Effector memory CD4-positive, alpha-beta T cell (primary cell): ENCODE results near the gene MSL2.
"Not testable (repeated sequence)": the region's sequence is repeated elsewhere in the genome, so short reads cannot be mapped to it uniquely, and the experiment has no call there.

Source experiments
- DNase-seq, 3 donors: peaks; one replicate each; pipeline ENCODE4 v3.0.0-alpha.2; 2020
- H3K27ac ChIP-seq: 2 replicates; pipeline ENCODE4 v1.7.0; 2013; ENCODE audit warnings: mild to moderate bottlenecking, low read length, moderate library complexity; ENCODE audit not compliant: insufficient read depth, poor library complexity, severe bottlenecking
- H3K27me3 ChIP-seq: replicated peaks from 2 replicates; pipeline ENCODE4 v1.7.0; 2013; ENCODE audit warnings: mild to moderate bottlenecking, low read length; ENCODE audit not compliant: insufficient read depth, control insufficient read depth, poor library complexity, severe bottlenecking
- H3K36me3 ChIP-seq: 2 replicates; pipeline ENCODE4 v1.7.0; 2013; ENCODE audit warnings: mild to moderate bottlenecking, low read length, moderate library complexity; ENCODE audit not compliant: control insufficient read depth, insufficient read depth
- H3K4me1 ChIP-seq: 2 replicates; pipeline ENCODE4 v1.7.0; 2013; ENCODE audit warnings: low read length, mild to moderate bottlenecking; ENCODE audit not compliant: control insufficient read depth, insufficient read depth, poor library complexity, severe bottlenecking
- H3K4me3 ChIP-seq: 2 replicates; pipeline ENCODE4 v1.7.0; 2013; ENCODE audit warnings: low read length, low read depth, mild to moderate bottlenecking; ENCODE audit not compliant: insufficient read depth, poor library complexity, severe bottlenecking
- H3K9me3 ChIP-seq: 2 replicates; pipeline ENCODE4 v1.7.0; 2013; ENCODE audit warnings: mild to moderate bottlenecking, low read length, moderate library complexity; ENCODE audit not compliant: control insufficient read depth

MSL2 gene

DNA sequence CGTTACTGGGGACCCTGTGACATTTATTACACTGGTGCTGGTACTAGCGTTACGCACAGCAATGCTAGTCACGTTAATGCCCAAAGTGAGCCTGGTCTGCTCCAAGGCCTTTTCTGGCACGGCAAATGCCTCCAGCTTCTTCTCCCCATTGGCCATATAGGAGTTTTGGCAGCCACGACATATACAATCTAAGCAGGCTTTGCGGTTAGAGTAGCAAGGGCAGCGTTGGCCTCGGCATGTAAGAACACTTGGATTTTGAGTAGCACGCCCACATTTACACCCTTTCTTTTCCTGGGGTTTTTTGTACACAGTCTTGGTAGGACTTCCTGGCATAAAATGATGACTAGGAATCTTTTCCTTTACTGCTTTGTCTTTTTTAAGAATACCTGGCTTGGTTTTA, 44.9 kb downstream of the MSL2 start:
- no peaks in the 10 kb centered on the region for H3K9me3 ChIP-seq
- H3K27ac ChIP-seq: no peak overlapping the region
- H3K27me3 ChIP-seq: no peaks in the 10 kb centered on the region
- H3K4me3 ChIP-seq: no peak overlapping the region
- DNase-seq: no peak
- peaks cover 19% of the 10 kb centered on the region for H3K36me3 ChIP-seq
- H3K4me1 ChIP-seq: peaks cover 11% of the 10 kb centered on the region

DNA sequence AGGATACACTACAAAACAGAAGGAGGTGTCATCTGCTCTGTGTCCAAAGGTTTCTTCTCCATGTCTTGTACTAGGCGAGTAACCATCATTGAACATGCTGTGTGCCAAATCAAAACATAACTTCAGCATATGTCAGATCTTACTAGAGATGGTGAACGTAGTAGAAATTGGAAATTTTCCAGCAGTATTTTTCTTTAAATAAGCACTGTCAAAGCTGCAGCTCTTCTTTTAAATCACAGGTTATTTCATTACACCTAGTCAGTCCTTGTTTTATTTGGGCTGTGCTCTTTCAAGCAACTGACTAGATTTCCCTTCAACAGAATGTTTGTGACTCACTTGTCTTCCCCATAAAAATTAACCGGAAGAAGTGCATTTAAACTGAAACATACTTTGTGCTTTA, 46.5 kb downstream of the MSL2 start:
- no peak overlapping the region for H3K27ac ChIP-seq
- no peaks in the 10 kb centered on the region for H3K9me3 ChIP-seq
- no peak overlapping the region for H3K4me3 ChIP-seq
- peaks cover 19% of the 10 kb centered on the region for H3K36me3 ChIP-seq
- peaks cover 1% of the 10 kb centered on the region for H3K4me1 ChIP-seq
- no peak for DNase-seq
- H3K27me3 ChIP-seq: no peaks in the 10 kb centered on the region

DNA sequence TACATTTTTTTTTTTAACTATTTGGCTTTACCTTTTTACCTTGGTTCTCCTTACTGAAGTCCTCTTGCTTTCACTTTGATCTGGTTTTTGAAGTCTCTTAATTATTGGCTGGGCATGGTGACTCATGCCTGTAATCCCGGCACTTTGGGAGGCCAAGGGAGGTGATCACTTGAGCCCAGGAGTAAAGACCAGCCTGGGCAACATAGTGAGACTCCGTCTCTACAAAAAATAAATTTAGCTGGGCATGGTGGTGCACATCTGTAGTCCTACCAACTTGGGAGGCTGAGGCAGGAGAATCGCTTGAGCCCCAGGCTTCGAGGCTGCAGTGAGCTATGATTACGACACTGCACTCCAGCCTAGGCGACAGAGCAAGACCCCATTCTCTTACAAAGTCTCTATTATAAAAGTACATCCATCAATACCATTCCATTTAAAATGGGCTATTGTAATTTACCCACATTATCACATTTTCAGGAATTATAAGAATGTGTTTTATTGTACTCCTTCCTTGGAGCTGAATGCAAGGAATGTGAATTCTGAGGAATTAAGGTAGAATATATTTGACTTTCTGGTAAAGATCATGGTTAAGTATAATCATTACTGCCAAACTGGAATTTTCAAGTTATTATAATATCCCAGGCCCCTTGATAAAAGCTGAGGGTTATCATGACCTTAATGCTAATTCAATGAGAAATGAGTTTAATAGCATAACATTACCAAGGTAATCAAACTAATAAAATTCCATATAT, 49.0 kb downstream of the MSL2 start:
- H3K4me3 ChIP-seq: no peak overlapping the region
- no peaks in the 10 kb centered on the region for H3K9me3 ChIP-seq
- H3K4me1 ChIP-seq: no peaks in the 10 kb centered on the region
- H3K27me3 ChIP-seq: no peaks in the 10 kb centered on the region
- no peak overlapping the region for H3K27ac ChIP-seq
- DNase-seq: no peak
- peaks cover 12% of the 10 kb centered on the region for H3K36me3 ChIP-seq

DNA sequence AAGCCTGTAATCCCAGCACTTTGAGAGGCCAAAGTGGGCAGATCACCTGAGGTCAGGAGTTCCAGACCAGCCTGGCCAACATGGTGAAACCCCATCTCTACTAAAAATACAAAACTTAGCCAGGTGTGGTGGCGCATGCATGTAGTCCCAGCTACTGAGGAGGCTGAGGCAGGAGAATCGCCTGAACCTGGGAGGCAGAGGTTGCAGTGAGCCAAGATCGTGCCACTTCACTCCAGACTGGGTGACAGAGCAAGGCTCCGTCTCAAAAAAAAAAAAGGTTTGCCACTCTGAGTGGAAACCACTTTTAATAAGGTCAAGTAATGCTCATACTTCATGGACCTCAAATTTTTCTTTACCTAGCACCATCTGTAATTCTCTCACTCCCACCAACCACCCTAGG, 51.7 kb downstream of the MSL2 start:
- not testable (repeated sequence) for H3K27me3 ChIP-seq, H3K4me3 ChIP-seq, H3K27ac ChIP-seq, DNase-seq, H3K9me3 ChIP-seq, H3K36me3 ChIP-seq, H3K4me1 ChIP-seq

DNA sequence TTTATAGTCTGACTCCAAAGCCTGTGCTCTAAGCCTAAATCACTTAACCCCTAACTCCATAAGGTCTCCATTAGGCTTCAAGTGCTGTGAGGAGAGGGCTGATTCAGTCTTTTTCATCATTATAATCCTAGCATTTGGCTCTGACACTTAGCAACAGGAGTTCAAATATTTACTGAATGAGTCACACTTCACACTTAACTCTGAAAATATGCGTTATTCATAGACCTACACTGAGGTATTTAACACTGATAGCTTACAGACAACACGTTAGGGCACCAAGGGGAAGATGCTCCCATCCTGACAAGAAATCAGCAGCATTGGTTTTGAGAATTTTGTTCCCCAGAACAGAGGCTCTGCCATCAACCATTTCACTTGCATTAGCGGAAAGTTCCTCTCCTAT, 53.5 kb downstream of the MSL2 start:
- H3K27me3 ChIP-seq: no peaks in the 10 kb centered on the region
- H3K4me3 ChIP-seq: no peak overlapping the region
- H3K27ac ChIP-seq: no peak overlapping the region
- no peaks in the 10 kb centered on the region for H3K9me3 ChIP-seq
- no peaks in the 10 kb centered on the region for H3K36me3 ChIP-seq
- DNase-seq: no peak
- H3K4me1 ChIP-seq: no peaks in the 10 kb centered on the region

DNA sequence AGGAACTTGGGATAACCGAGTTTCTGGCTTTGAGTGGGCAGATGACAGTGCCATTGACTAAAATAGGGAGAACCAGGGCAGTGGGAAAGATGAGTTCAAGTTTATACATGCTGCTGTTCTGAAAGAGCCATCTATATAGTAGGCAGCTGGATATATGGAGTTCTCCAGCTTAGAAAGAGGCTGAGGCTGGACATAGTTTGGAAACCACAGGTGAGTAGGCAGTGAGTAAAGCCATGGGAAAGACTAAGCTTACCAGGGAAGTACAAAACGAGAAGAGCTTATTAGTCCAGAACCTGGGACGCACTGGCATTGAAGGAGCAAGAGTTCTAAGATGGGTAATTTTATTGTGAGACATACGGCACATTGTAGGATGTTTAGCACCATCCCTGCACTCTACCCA, 54.2 kb downstream of the MSL2 start:
- H3K4me1 ChIP-seq: no peaks in the 10 kb centered on the region

DNA sequence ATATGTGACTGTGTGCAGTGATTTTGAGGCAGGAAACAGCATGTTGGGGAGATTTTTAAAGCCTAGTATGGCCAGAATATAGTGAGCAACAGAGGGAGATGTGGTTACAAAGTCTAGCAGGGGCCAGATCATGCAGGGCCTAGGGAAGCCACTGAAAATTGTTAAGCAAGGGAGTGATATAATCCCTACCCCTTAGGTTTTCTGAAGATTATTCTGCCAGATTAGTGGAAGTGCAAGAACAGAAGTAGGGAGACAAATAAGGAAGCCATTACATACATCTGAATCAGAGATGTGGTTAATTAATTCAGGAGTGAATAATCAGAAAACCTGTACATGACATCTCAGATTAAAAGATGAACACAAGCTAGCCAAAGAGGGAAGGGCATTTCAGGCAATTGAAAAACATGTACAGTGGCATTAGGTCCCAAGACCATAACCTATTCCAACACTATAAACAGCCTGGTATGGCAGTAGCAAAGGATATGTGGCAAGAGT, 54.8 kb downstream of the MSL2 start:
- H3K4me3 ChIP-seq: no peak overlapping the region
- no peaks in the 10 kb centered on the region for H3K9me3 ChIP-seq
- H3K27ac ChIP-seq: no peak overlapping the region
- no peaks in the 10 kb centered on the region for H3K4me1 ChIP-seq
- H3K27me3 ChIP-seq: no peaks in the 10 kb centered on the region
- DNase-seq: no peak
- H3K36me3 ChIP-seq: no peaks in the 10 kb centered on the region

More for the DNA sequence above, 54.2 kb downstream of the MSL2 start:
- Histone ChIP-seq H3K36me3 (no peaks in the 10 kb centered on the region), H3K27me3 (no peaks in the 10 kb centered on the region), H3K4me3 (no peak overlapping the region), H3K9me3 (no peaks in the 10 kb centered on the region), H3K27ac (no peak overlapping the region)
- DNase-seq: no peak

DNA sequence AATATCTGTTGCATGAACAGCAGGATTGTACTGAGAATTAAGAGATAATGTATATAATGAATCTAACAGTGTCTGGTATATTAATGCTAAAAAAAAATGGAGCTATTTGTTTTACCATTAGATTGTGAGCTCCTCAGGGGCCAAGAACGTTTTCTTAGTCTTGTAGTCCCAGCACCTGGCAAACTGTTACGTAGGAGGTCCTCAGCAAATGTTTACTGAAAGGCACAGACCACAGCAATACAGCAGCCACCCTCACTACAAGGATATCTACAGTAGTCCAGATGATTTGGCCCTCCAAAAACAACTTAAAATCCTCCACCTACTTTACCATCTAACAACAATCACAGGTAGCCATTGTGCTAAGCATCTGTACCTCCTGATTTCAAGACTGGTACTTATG, 59.7 kb downstream of the MSL2 start:
- Histone ChIP-seq H3K4me1 (no peaks in the 10 kb centered on the region), H3K27me3 (no peaks in the 10 kb centered on the region), H3K27ac (no peak overlapping the region), H3K9me3 (no peaks in the 10 kb centered on the region), H3K36me3 (no peaks in the 10 kb centered on the region), H3K4me3 (no peak overlapping the region)
- DNase-seq: no peak

DNA sequence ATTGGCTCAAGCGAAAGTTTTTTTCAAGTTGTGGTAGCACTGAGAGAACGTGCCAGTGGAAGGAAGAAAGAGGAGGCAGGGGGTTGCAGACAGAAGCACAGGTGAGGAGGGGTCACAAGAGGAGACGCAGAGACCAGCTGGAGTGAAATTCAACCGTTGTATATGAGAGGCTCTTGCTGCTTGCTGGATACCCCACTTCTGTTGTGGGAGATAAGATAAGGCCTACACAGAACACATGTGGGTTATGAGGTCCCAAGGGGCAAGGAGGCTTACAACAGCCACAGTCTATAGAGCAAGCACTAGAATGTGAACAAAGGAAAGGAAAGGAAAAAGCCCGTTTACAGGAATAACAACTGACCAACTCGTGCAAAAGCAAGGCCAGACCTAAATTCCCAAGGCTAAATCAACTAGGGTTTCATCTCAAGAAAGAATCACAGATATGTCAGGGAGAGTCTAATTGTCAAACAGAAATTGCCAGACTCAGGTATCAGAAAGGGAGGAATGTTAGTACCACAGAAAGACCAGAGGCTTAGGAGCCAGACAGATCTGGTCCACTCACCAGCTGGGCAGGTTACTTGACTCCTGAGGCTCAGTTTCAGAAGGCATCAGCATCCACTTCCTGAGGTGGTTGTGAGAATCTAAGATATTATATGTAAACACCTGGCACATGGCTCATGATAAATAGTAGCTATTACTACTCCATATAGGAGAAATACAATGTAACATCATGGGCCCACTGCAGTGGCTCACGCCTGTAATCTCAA, 60.9 kb downstream of the MSL2 start:
- no peak for DNase-seq
- H3K9me3 ChIP-seq: no peaks in the 10 kb centered on the region
- H3K4me3 ChIP-seq: no peak overlapping the region
- H3K27ac ChIP-seq: no peak overlapping the region
- H3K4me1 ChIP-seq: no peaks in the 10 kb centered on the region
- no peaks in the 10 kb centered on the region for H3K36me3 ChIP-seq
- no peaks in the 10 kb centered on the region for H3K27me3 ChIP-seq

DNA sequence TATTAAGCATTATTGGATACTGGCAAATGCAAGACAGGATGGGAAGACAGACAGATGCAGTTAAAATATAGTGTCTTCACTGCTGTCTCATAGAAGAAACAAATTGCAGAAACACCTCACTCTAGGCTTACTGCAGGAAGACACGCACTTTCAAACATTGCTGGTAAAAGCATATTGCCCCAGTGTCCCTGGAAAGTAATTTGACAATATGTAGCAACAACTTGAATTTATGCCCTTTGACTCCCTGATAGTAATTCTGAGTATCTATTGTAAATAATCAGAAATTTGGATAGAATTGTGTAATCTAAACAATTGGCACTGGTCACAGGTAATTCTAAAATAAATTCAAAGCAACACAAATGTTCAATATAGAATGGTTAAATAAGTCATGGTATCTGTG, 62.0 kb downstream of the MSL2 start:
- Histone ChIP-seq H3K36me3 (no peaks in the 10 kb centered on the region), H3K9me3 (no peaks in the 10 kb centered on the region), H3K27ac (no peak overlapping the region), H3K4me1 (no peaks in the 10 kb centered on the region), H3K4me3 (no peak overlapping the region), H3K27me3 (no peaks in the 10 kb centered on the region)
- DNase-seq: no peak
